GM18508 (cell line): ENCODE results near the gene MARVELD2.
"Not testable (repeated sequence)": the region's sequence is repeated elsewhere in the genome, so short reads cannot be mapped to it uniquely, and the experiment has no call there.

Experiments
- ATAC-seq: cut with Tn5 transposase; IDR thresholded peaks from one replicate; pipeline ENCODE4 v1.9.1; 2021; ENCODE audit warnings: moderate number of reproducible peaks; ENCODE audit not compliant: insufficient read depth, unreplicated experiment

MARVELD2 gene

GRCh38 chr5:69449511-69449910, 34.6 kb downstream of the MARVELD2 start:
- no peak for ATAC-seq

- no peak for ATAC-seq
Observed at GRCh38 chr5:69450116-69450515, 35.2 kb downstream of the MARVELD2 start.

GRCh38 chr5:69450527-69450926, 35.6 kb downstream of the MARVELD2 start:
- ATAC-seq = not testable (repeated sequence)

- no peak for ATAC-seq
Observed at GRCh38 chr5:69451941-69452647, 37.2 kb downstream of the MARVELD2 start.

GRCh38 chr5:69453487-69453886, 38.6 kb downstream of the MARVELD2 start:
- not testable (repeated sequence) for ATAC-seq

GRCh38 chr5:69454460-69455249, 39.7 kb downstream of the MARVELD2 start:
- ATAC-seq = no peak

- ATAC-seq = not testable (repeated sequence)
Observed at GRCh38 chr5:69455428-69455988, 40.6 kb downstream of the MARVELD2 start.

- ATAC-seq = no peak
Observed at GRCh38 chr5:69462170-69462569, 47.3 kb downstream of the MARVELD2 start.

GRCh38 chr5:69466375-69466774, 51.5 kb downstream of the MARVELD2 start:
- not testable (repeated sequence) for ATAC-seq

- peak; percentile 93 for ATAC-seq
Observed at GRCh38 chr5:69467442-69468225, 52.7 kb downstream of the MARVELD2 start.

GRCh38 chr5:69468631-69469030, 53.7 kb downstream of the MARVELD2 start:
- ATAC-seq = no peak

GRCh38 chr5:69471516-69471915, 56.6 kb downstream of the MARVELD2 start:
- not testable (repeated sequence) for ATAC-seq

- not testable (repeated sequence) for ATAC-seq
Observed at GRCh38 chr5:69472535-69473143, 57.7 kb downstream of the MARVELD2 start.

- no peak for ATAC-seq
Observed at GRCh38 chr5:69477170-69477569, 62.3 kb downstream of the MARVELD2 start.

GRCh38 chr5:69478296-69478695, 63.4 kb downstream of the MARVELD2 start:
- ATAC-seq = not testable (repeated sequence)

GRCh38 chr5:69484891-69485290, 70.0 kb downstream of the MARVELD2 start:
- no peak for ATAC-seq

GRCh38 chr5:69485471-69485870, 70.6 kb downstream of the MARVELD2 start:
- no peak for ATAC-seq

GRCh38 chr5:69489246-69489645, 74.3 kb downstream of the MARVELD2 start:
- no peak for ATAC-seq

- ATAC-seq = no peak
Observed at GRCh38 chr5:69491027-69491426, 76.1 kb downstream of the MARVELD2 start.

GRCh38 chr5:69491838-69492390, 77.0 kb downstream of the MARVELD2 start:
- ATAC-seq = no peak
